GM21786 (cell line): ENCODE data around the gene TREX2.
A peak's percentile ranks its signal among the peaks of the same experiment; 100 is the strongest.

ENCODE experiments used
- ATAC-seq: cut with Tn5 transposase; IDR thresholded peaks from one replicate; pipeline ENCODE4 v1.9.1; 2021; ENCODE audit not compliant: unreplicated experiment

Gene TREX2

GRCh38 chrX:153475751-153476281 lies 30.0 kb upstream of the TREX2 start:
- ATAC-seq: no peak

GRCh38 chrX:153475271-153475670 lies 29.4 kb upstream of the TREX2 start:
- ATAC-seq: no peak

- ATAC-seq: no peak
Observed at GRCh38 chrX:153474718-153475117, 28.9 kb upstream of the TREX2 start.

GRCh38 chrX:153474266-153474665 lies 28.4 kb upstream of the TREX2 start:
- ATAC-seq: no peak

GRCh38 chrX:153473126-153473525 lies 27.3 kb upstream of the TREX2 start:
- no peak for ATAC-seq

GRCh38 chrX:153471663-153472280 lies 25.9 kb upstream of the TREX2 start:
- no peak for ATAC-seq

GRCh38 chrX:153470411-153471363 lies 24.8 kb upstream of the TREX2 start, which contains the start of gene HAUS7:
Gene HAUS7 (minus strand): TSS chrX:153470576. CDS start chrX:153470557, 19 bp downstream.
- peak; percentile 85 for ATAC-seq

- peak; percentile 31 for ATAC-seq
Observed at GRCh38 chrX:153469811-153470410, 24.1 kb upstream of the TREX2 start.

- ATAC-seq: no peak
Observed at GRCh38 chrX:153468008-153468580, 22.2 kb upstream of the TREX2 start.

- ATAC-seq: no peak
Observed at GRCh38 chrX:153465691-153466380, 20.0 kb upstream of the TREX2 start.

- no peak for ATAC-seq
Observed at GRCh38 chrX:153464116-153464515, 18.3 kb upstream of the TREX2 start.

GRCh38 chrX:153463556-153463955 lies 17.7 kb upstream of the TREX2 start:
- ATAC-seq: no peak

GRCh38 chrX:153463031-153463430 lies 17.2 kb upstream of the TREX2 start:
- ATAC-seq: no peak

GRCh38 chrX:153462291-153462690 lies 16.4 kb upstream of the TREX2 start:
- ATAC-seq: no peak

- peak; percentile 75 for ATAC-seq
Observed at GRCh38 chrX:153460826-153461225, 15.0 kb upstream of the TREX2 start.

- no peak for ATAC-seq
Observed at GRCh38 chrX:153459986-153460385, 14.1 kb upstream of the TREX2 start.

GRCh38 chrX:153458476-153458875 lies 12.6 kb upstream of the TREX2 start:
- no peak for ATAC-seq

- no peak for ATAC-seq
Observed at GRCh38 chrX:153457827-153458466, 12.1 kb upstream of the TREX2 start.

- no peak for ATAC-seq
Observed at GRCh38 chrX:153457136-153457825, 11.4 kb upstream of the TREX2 start.
